OCI-LY1 (cell line): ENCODE measurements around the gene URAD.

Experiments
- EZH2 ChIP-seq: fragments of 200-600 bp; sonication (generic), shearing (Covaris generic); IDR thresholded peaks from 2 replicates; pipeline ENCODE4 v1.8.0; 2017; ENCODE audit warnings: borderline replicate concordance, mixed run types, mild to moderate bottlenecking, antibody characterized with exemption, low read length, moderate library complexity, mixed read lengths
- TF ChIP-seq, protein P1 (sequence below): fragments of 200-600 bp; sonication (generic), shearing (Covaris generic); IDR thresholded peaks from 2 replicates; pipeline ENCODE4 v1.5.1; 2017; ENCODE audit warnings: mild to moderate bottlenecking, antibody characterized with exemption, low read length, moderate library complexity, mixed read lengths

GRCh38 chr13:28002886-28003698 is 14.6 kb upstream of the URAD start:
- TF ChIP-seq, protein P1, sequence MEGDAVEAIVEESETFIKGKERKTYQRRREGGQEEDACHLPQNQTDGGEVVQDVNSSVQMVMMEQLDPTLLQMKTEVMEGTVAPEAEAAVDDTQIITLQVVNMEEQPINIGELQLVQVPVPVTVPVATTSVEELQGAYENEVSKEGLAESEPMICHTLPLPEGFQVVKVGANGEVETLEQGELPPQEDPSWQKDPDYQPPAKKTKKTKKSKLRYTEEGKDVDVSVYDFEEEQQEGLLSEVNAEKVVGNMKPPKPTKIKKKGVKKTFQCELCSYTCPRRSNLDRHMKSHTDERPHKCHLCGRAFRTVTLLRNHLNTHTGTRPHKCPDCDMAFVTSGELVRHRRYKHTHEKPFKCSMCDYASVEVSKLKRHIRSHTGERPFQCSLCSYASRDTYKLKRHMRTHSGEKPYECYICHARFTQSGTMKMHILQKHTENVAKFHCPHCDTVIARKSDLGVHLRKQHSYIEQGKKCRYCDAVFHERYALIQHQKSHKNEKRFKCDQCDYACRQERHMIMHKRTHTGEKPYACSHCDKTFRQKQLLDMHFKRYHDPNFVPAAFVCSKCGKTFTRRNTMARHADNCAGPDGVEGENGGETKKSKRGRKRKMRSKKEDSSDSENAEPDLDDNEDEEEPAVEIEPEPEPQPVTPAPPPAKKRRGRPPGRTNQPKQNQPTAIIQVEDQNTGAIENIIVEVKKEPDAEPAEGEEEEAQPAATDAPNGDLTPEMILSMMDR: no peak
- no peak for TF ChIP-seq EZH2
